HEK293 (cell line): Measurements from ENCODE around the gene ENTREP3.

ENCODE experiments used
- IKZF3 ChIP-seq: fragments of 450-650 bp; IDR thresholded peaks from 2 replicates; pipeline ENCODE4 v1.5.0; 2018; ENCODE audit warnings: missing biosample characterization, mild to moderate bottlenecking, missing genetic modification characterization, moderate library complexity
- KLF7 ChIP-seq: fragments of 450-650 bp; formaldehyde crosslinking; IDR thresholded peaks from 2 replicates; pipeline ENCODE4 v1.5.1; 2016; ENCODE audit warnings: missing biosample characterization, missing genetic modification characterization, borderline replicate concordance
- PBX3 ChIP-seq: sonication (generic); formaldehyde crosslinking; IDR thresholded peaks from 2 replicates; pipeline ENCODE4 v1.8.1; 2022; ENCODE audit warnings: mild to moderate bottlenecking, moderate library complexity, missing genetic modification reagents
- PRDM1 ChIP-seq: fragments of 450-650 bp; formaldehyde crosslinking; IDR thresholded peaks from 2 replicates; pipeline ENCODE4; 2016; ENCODE audit warnings: missing biosample characterization, missing genetic modification characterization
- WT1 ChIP-seq: fragments of 450-650 bp; formaldehyde crosslinking; IDR thresholded peaks from 2 replicates; pipeline ENCODE4 v1.5.1; 2016; ENCODE audit warnings: missing biosample characterization, missing genetic modification characterization
- YY2 ChIP-seq: fragments of 450-650 bp; formaldehyde crosslinking; IDR thresholded peaks from 2 replicates; pipeline ENCODE4 v1.5.1; 2016; ENCODE audit warnings: missing biosample characterization, missing genetic modification characterization
- ZBTB1 ChIP-seq: fragments of 450-650 bp; formaldehyde crosslinking; IDR thresholded peaks from 2 replicates; pipeline ENCODE4 v1.5.1; 2016; ENCODE audit warnings: missing biosample characterization, missing genetic modification characterization
- ZBTB21 ChIP-seq: fragments of 450-650 bp; formaldehyde crosslinking; IDR thresholded peaks from 2 replicates; pipeline ENCODE4 v1.5.1; 2017; ENCODE audit warnings: missing biosample characterization, missing genetic modification characterization
- ZBTB48 ChIP-seq: fragments of 450-650 bp; formaldehyde crosslinking; IDR thresholded peaks from 2 replicates; pipeline ENCODE4 v1.5.1; 2016; ENCODE audit warnings: missing biosample characterization, missing genetic modification characterization
- ZFHX2 ChIP-seq: fragments of 450-650 bp; formaldehyde crosslinking; conservative IDR thresholded peaks from 2 replicates; pipeline ENCODE4 v1.5.1; 2016; ENCODE audit warnings: missing biosample characterization, missing genetic modification characterization
- ZFP69B ChIP-seq: fragments of 450-650 bp; formaldehyde crosslinking; IDR thresholded peaks from 2 replicates; pipeline ENCODE4 v1.5.1; 2016; ENCODE audit warnings: missing biosample characterization, missing genetic modification characterization
- ZNF112 ChIP-seq: fragments of 450-650 bp; formaldehyde crosslinking; IDR thresholded peaks from 2 replicates; pipeline ENCODE4 v1.5.0; 2017; ENCODE audit warnings: missing biosample characterization, missing genetic modification characterization
- ZNF140 ChIP-seq: fragments of 450-650 bp; formaldehyde crosslinking; IDR thresholded peaks from 2 replicates; pipeline ENCODE4 v1.5.1; 2016; ENCODE audit warnings: missing biosample characterization, missing genetic modification characterization
- ZNF146 ChIP-seq: fragments of 450-650 bp; formaldehyde crosslinking; IDR thresholded peaks from 2 replicates; pipeline ENCODE4 v1.5.1; 2016; ENCODE audit warnings: missing biosample characterization, missing genetic modification characterization
- ZNF16 ChIP-seq: fragments of 450-650 bp; formaldehyde crosslinking; IDR thresholded peaks from 2 replicates; pipeline ENCODE4 v1.5.1; 2016; ENCODE audit warnings: low read depth, missing biosample characterization, missing genetic modification characterization
- ZNF174 ChIP-seq: fragments of 450-650 bp; formaldehyde crosslinking; IDR thresholded peaks from 2 replicates; pipeline ENCODE4 v1.5.0; 2017; ENCODE audit warnings: missing biosample characterization, mild to moderate bottlenecking, missing genetic modification characterization
- ZNF184 ChIP-seq: fragments of 450-650 bp; IDR thresholded peaks from 2 replicates; pipeline ENCODE4 v1.5.1; 2018; ENCODE audit warnings: missing biosample characterization, mild to moderate bottlenecking, missing genetic modification characterization
- ZNF24 ChIP-seq: fragments of 450-650 bp; formaldehyde crosslinking; IDR thresholded peaks from 2 replicates; pipeline ENCODE4 v1.5.1; 2016; ENCODE audit warnings: missing biosample characterization, missing genetic modification characterization
- ZNF266 ChIP-seq: fragments of 450-650 bp; formaldehyde crosslinking; IDR thresholded peaks from 2 replicates; pipeline ENCODE4 v1.5.1; 2016; ENCODE audit warnings: missing biosample characterization, missing genetic modification characterization, low read depth
- ZNF354C ChIP-seq: fragments of 450-650 bp; formaldehyde crosslinking; IDR thresholded peaks from 2 replicates; pipeline ENCODE4 v1.5.1; 2016; ENCODE audit warnings: missing biosample characterization, missing genetic modification characterization, low read depth, borderline replicate concordance
- ZNF362 ChIP-seq: fragments of 450-650 bp; formaldehyde crosslinking; IDR thresholded peaks from 2 replicates; pipeline ENCODE4 v1.5.1; 2016; ENCODE audit warnings: missing biosample characterization, missing genetic modification characterization
- ZNF404 ChIP-seq: fragments of 450-650 bp; formaldehyde crosslinking; IDR thresholded peaks from 2 replicates; pipeline ENCODE4 v1.5.1; 2017; ENCODE audit warnings: missing biosample characterization, missing genetic modification characterization
- ZNF433 ChIP-seq: fragments of 450-650 bp; formaldehyde crosslinking; IDR thresholded peaks from 2 replicates; pipeline ENCODE4 v1.5.1; 2016; ENCODE audit warnings: missing biosample characterization, missing genetic modification characterization, low read depth
- ZNF473 ChIP-seq: fragments of 450-650 bp; formaldehyde crosslinking; IDR thresholded peaks from 2 replicates; pipeline ENCODE4 v1.5.1; 2017; ENCODE audit warnings: missing biosample characterization, missing genetic modification characterization
- ZNF48 ChIP-seq: fragments of 450-650 bp; formaldehyde crosslinking; IDR thresholded peaks from 2 replicates; pipeline ENCODE4 v1.5.1; 2016; ENCODE audit warnings: missing biosample characterization, missing genetic modification characterization
- ZNF501 ChIP-seq: fragments of 450-650 bp; formaldehyde crosslinking; IDR thresholded peaks from 2 replicates; pipeline ENCODE4 v1.5.1; 2016; ENCODE audit warnings: missing biosample characterization, missing genetic modification characterization
- ZNF571 ChIP-seq: fragments of 450-650 bp; formaldehyde crosslinking; IDR thresholded peaks from 2 replicates; pipeline ENCODE4 v1.5.0; 2017; ENCODE audit warnings: missing biosample characterization, missing genetic modification characterization
- ZNF596 ChIP-seq: fragments of 450-650 bp; IDR thresholded peaks from 2 replicates; pipeline ENCODE4 v1.5.0; 2018; ENCODE audit warnings: missing biosample characterization, mild to moderate bottlenecking, missing genetic modification characterization, moderate library complexity
- ZNF621 ChIP-seq: fragments of 450-650 bp; formaldehyde crosslinking; IDR thresholded peaks from 2 replicates; pipeline ENCODE4 v1.5.1; 2017; ENCODE audit warnings: missing biosample characterization, missing genetic modification characterization
- ZNF654 ChIP-seq: fragments of 450-650 bp; formaldehyde crosslinking; IDR thresholded peaks from 2 replicates; pipeline ENCODE4 v1.5.1; 2016; ENCODE audit warnings: low read depth, missing biosample characterization, missing genetic modification characterization
- ZNF701 ChIP-seq: fragments of 450-650 bp; formaldehyde crosslinking; IDR thresholded peaks from 2 replicates; pipeline ENCODE4 v1.5.1; 2016; ENCODE audit warnings: missing biosample characterization, missing genetic modification characterization
- ZNF76 ChIP-seq: fragments of 450-650 bp; formaldehyde crosslinking; IDR thresholded peaks from 2 replicates; pipeline ENCODE4; 2016; ENCODE audit warnings: low read depth, missing biosample characterization, missing genetic modification characterization, borderline replicate concordance
- ZNF785 ChIP-seq: fragments of 450-650 bp; formaldehyde crosslinking; IDR thresholded peaks from 2 replicates; pipeline ENCODE4 v1.5.1; 2016; ENCODE audit warnings: missing biosample characterization, missing genetic modification characterization
- ZNF792 ChIP-seq: fragments of 450-650 bp; formaldehyde crosslinking; IDR thresholded peaks from 2 replicates; pipeline ENCODE4 v1.5.1; 2016; ENCODE audit warnings: missing biosample characterization, missing genetic modification characterization
- ZSCAN18 ChIP-seq: fragments of 450-650 bp; formaldehyde crosslinking; IDR thresholded peaks from 2 replicates; pipeline ENCODE4 v1.5.1; 2016; ENCODE audit warnings: missing biosample characterization, missing genetic modification characterization
- TF ChIP-seq, protein P1 (sequence below): fragments of 450-650 bp; formaldehyde crosslinking; IDR thresholded peaks from 2 replicates; pipeline ENCODE4 v1.5.1; 2016; ENCODE audit warnings: missing biosample characterization, missing genetic modification characterization
- TF ChIP-seq, protein P2 (sequence below): fragments of 450-650 bp; IDR thresholded peaks from 2 replicates; pipeline ENCODE4 v1.5.1; 2018; ENCODE audit warnings: missing biosample characterization, missing genetic modification characterization

ENTREP3 gene

GRCh38 chr1:155207806-155208540 lies 47.3 kb downstream of the ENTREP3 start, which contains the start of gene THBS3 (continued):
- TF ChIP-seq PBX3 (CRISPR knock-in tag) (no peak), ZNF24 (tag by site-specific recombination) (no peak), ZNF473 (tag by site-specific recombination) (no peak), ZNF112 (tag by site-specific recombination) (no peak), ZNF48 (tag by site-specific recombination) (no peak), ZNF701 (tag by site-specific recombination) (no peak), WT1 (tag by site-specific recombination) (no peak), IKZF3 (0 out of 2 replicates have a peak, but pooled peaks have one; percentile 20), ZNF184 (tag by site-specific recombination) (no peak), ZNF16 (tag by site-specific recombination) (no peak), ZNF404 (tag by site-specific recombination) (no peak), ZSCAN18 (tag by site-specific recombination) (no peak), ZBTB1 (tag by site-specific recombination) (no peak), ZNF146 (no peak), ZNF571 (tag by site-specific recombination) (no peak), ZNF354C (no peak), ZFHX2 (tag by site-specific recombination) (no peak), YY2 (no peak), ZNF266 (no peak), ZBTB21 (tag by site-specific recombination) (no peak), ZNF501 (tag by site-specific recombination) (no peak), ZNF76 (no peak), ZBTB48 (no peak), ZNF785 (tag by site-specific recombination) (no peak), ZNF174 (no peak), ZNF140 (tag by site-specific recombination) (no peak), ZNF792 (no peak), ZNF654 (tag by site-specific recombination) (no peak), ZNF621 (tag by site-specific recombination) (no peak), ZNF433 (no peak), KLF7 (tag by site-specific recombination) (no peak), PRDM1 (tag by site-specific recombination) (0 out of 2 replicates have a peak, but pooled peaks have one; percentile 19), ZNF362 (tag by site-specific recombination) (no peak), ZNF596 (tag by site-specific recombination) (no peak), ZFP69B (tag by site-specific recombination) (no peak)
- TF ChIP-seq, protein P1, sequence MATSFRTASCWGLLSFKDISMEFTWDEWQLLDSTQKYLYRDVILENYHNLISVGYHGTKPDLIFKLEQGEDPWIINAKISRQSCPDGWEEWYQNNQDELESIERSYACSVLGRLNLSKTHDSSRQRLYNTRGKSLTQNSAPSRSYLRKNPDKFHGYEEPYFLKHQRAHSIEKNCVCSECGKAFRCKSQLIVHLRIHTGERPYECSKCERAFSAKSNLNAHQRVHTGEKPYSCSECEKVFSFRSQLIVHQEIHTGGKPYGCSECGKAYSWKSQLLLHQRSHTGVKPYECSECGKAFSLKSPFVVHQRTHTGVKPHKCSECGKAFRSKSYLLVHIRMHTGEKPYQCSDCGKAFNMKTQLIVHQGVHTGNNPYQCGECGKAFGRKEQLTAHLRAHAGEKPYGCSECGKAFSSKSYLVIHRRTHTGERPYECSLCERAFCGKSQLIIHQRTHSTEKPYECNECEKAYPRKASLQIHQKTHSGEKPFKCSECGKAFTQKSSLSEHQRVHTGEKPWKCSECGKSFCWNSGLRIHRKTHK (tag by site-specific recombination), result no peak
- TF ChIP-seq, protein P2, sequence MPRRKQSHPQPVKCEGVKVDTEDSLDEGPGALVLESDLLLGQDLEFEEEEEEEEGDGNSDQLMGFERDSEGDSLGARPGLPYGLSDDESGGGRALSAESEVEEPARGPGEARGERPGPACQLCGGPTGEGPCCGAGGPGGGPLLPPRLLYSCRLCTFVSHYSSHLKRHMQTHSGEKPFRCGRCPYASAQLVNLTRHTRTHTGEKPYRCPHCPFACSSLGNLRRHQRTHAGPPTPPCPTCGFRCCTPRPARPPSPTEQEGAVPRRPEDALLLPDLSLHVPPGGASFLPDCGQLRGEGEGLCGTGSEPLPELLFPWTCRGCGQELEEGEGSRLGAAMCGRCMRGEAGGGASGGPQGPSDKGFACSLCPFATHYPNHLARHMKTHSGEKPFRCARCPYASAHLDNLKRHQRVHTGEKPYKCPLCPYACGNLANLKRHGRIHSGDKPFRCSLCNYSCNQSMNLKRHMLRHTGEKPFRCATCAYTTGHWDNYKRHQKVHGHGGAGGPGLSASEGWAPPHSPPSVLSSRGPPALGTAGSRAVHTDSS (tag by site-specific recombination), result no peak
